Heart left ventricle (tissue), 13 donors: Measurements from ENCODE around the gene PLPPR5.

Source experiments
- CTCF ChIP-seq, 12 donors: fragments of 200-600 bp; sonication (generic) in 4 of 12; IDR thresholded peaks; one replicate each; pipeline versions ENCODE4 v1.5.0 to v1.8.0; 2018 to 2022; ENCODE audit warnings: antibody characterized with exemption in 12 of 12, mild to moderate bottlenecking in 5 of 12
- POLR2A ChIP-seq, 2 donors: fragments of 450-650 bp; IDR thresholded peaks; one replicate each; pipeline ENCODE4 v1.6.1; 2017; ENCODE audit warnings: antibody characterized with exemption in 2 of 2, mild to moderate bottlenecking in 2 of 2, moderate library complexity in 2 of 2
- donor health status: ischemic (EF 13 %, LVEDD 7.1; RV severe dilation, severe dysfunction).
- donor health status: DM: no; HTN: yes; CAD: no.
- donor health status: DM: no; HTN: no; CAD: no.
- donor health status: ischemic (EF 25% LVEDD 6.9; RV normal size, moderate dysfunction).
- donor health status: ischemic (EF 25% LVEDD 5.7; RV mildly dilated, moderate dysfunction).
- donor health status: ischemic (EF 35%, LVEDD 5.7; RV mildly dilated, moderate dysfunction).
- donor health status: nonischemic (EF 11% LVEDD 7.7; RV severe dilation, severe dysfunction).
- donor health status: DM: yes; HTN: yes; CAD: no.
- donor health status: PGD.
- donor health status: ischemic (EF 29% LVEDD 5.4; RV normal size, mild dysfunction).
- donor health status: nonischemic (EF 23%, LVEDD 6.1; RV moderate dilation, normal function).

DNA sequence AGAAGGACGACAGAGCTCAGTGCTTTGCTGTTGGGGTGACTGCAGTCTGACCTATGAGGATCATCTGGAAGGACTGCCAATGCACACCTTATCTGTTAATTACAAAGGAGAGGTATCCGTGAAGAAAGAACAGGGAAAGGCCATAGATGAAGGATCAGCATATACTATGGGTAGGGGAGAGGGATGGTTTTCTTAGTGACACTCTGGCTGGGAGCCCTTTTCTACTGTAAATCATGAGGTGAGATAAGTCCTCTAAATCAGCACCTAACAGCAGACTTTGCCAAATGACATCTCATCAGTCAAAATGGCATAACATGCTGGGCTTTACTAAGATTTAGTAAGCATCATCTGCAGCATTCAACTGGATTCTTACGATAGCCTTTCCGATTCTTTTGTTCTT, 100.0 kb downstream of the PLPPR5 start:
- no peak for TF ChIP-seq CTCF (IDR thresholded peaks at IDR 0.05)
- no peak for TF ChIP-seq POLR2A (IDR thresholded peaks at IDR 0.05)
